GM12878 (cell line): Measurements from ENCODE around the gene SPOCD1. TPM values are rescaled to one million over a fixed set of nuclear protein-coding genes. Genes with fewer than 3 reads are reported as not detected.

Experiments used
- ATAC-seq: fragments of 200-7000 bp; cut with Tn5 transposase; 3 replicates; pipeline ENCODE4 v1.9.1; 2020; ENCODE audit warnings: mild to moderate bottlenecking, moderate library complexity
- BruUV-seq: library from RNA; stranded (reverse); fragments of 400-500 nt; replicated peaks from 2 replicates; lab custom pipeline; 2021; lab: Mats Ljungman, UMichigan
- CTCF ChIA-PET: fragments of 300-600 bp; sonication (Branson Sonifier 250); formaldehyde crosslinking; extraction: SDS; loops from one replicate; lab custom pipeline; 2021; ENCODE audit warnings: inconsistent platforms; lab: Yijun Ruan, JAX
- POLR2A ChIA-PET: fragments of 350-600 bp; formaldehyde crosslinking; extraction: SDS; loops from one replicate; lab custom pipeline; 2021; ENCODE audit warnings: inconsistent platforms; lab: Charles Lee
- RAD21 ChIA-PET: fragments of 300-600 bp; sonication (Branson Sonifier 250); formaldehyde crosslinking; loops from one replicate; lab custom pipeline; 2023; ENCODE audit warnings: antibody characterized with exemption; ENCODE audit not compliant: unreplicated experiment; lab: Charles Lee
- SMC1A ChIA-PET: fragments of 300-600 bp; sonication (Branson Sonifier 250); formaldehyde crosslinking; loops from one replicate; lab custom pipeline; 2023; ENCODE audit not compliant: unreplicated experiment, uncharacterized antibody; lab: Charles Lee
- DNase-seq: peaks from one replicate; pipeline ENCODE4 v3.0.0-alpha.2; 2011; ENCODE audit warnings: low read depth, low spot score
- FAIRE-seq: peaks from 3 replicates; lab custom pipeline; 2011; peaks lifted over from hg19 to GRCh38; lab: Jason Lieb, UNC
- H2AFZ ChIP-seq: 2 replicates; pipeline ENCODE4 v1.6.0; 2011; ENCODE audit warnings: low read depth, low read length, control low read depth; ENCODE audit not compliant: control insufficient read depth
- H3K27ac ChIP-seq: 2 replicates; pipeline ENCODE4 v1.5.1; 2011; ENCODE audit warnings: control low read depth; ENCODE audit not compliant: control insufficient read depth, insufficient read depth
- H3K27me3 ChIP-seq, 2 experiments: replicated peaks in 1 of 2; 2 replicates each; pipeline versions ENCODE4 v1.6.0 to v1.6.1; 2011; ENCODE audit warnings: low read length in 1 of 2; ENCODE audit not compliant: control insufficient read depth in 2 of 2, insufficient read depth in 2 of 2
- H3K36me3 ChIP-seq, 2 experiments: 2 replicates each; pipeline ENCODE4 v1.5.1; 2011; ENCODE audit warnings: low read length in 1 of 2; ENCODE audit not compliant: control insufficient read depth in 2 of 2, insufficient read depth in 2 of 2
- H3K4me1 ChIP-seq: 2 replicates; pipeline ENCODE4 v1.6.1; 2011; ENCODE audit warnings: mild to moderate bottlenecking, low read length, moderate library complexity, mixed read lengths; ENCODE audit not compliant: control insufficient read depth, insufficient read depth
- H3K4me2 ChIP-seq: 2 replicates; pipeline ENCODE4 v1.6.0; 2011; ENCODE audit warnings: control low read depth; ENCODE audit not compliant: control insufficient read depth, insufficient read depth
- H3K4me3 ChIP-seq: fragments of 200-600 bp; sonication (generic); 2 replicates; pipeline ENCODE4 v1.5.1; 2016
- H3K79me2 ChIP-seq: 2 replicates; pipeline ENCODE4 v1.6.0; 2011; ENCODE audit warnings: low read length; ENCODE audit not compliant: control insufficient read depth, insufficient read depth
- H3K9ac ChIP-seq: 2 replicates; pipeline ENCODE4 v1.8.0; 2011; ENCODE audit warnings: low read length, control low read depth, mixed read lengths; ENCODE audit not compliant: control insufficient read depth, insufficient read depth
- H3K9me3 ChIP-seq: replicated peaks from 3 replicates; pipeline ENCODE4 v1.5.1; 2011; ENCODE audit warnings: mild to moderate bottlenecking, low read length; ENCODE audit not compliant: control insufficient read depth, insufficient read depth
- H4K20me1 ChIP-seq: 2 replicates; pipeline ENCODE4 v1.6.0; 2011; ENCODE audit not compliant: control insufficient read depth, insufficient read depth
- CHD1 ChIP-seq: IDR thresholded peaks from 2 replicates; pipeline ENCODE4 v1.6.1; 2012; ENCODE audit warnings: low read depth, low read length, improper control_type of control experiment
- CHD4 ChIP-seq: fragments of 200-600 bp; sonication (generic); IDR thresholded peaks from 2 replicates; pipeline ENCODE4 v1.6.1; 2016; ENCODE audit warnings: mild to moderate bottlenecking
- LARP7 ChIP-seq: fragments of 450-650 bp; IDR thresholded peaks from 2 replicates; pipeline ENCODE4 v1.6.1; 2017; ENCODE audit warnings: mild to moderate bottlenecking
- MYC ChIP-seq: IDR thresholded peaks from 2 replicates; pipeline ENCODE4 v1.6.1; 2011; ENCODE audit warnings: mild to moderate bottlenecking, low read length, moderate library complexity, inconsistent platforms; ENCODE audit not compliant: insufficient read depth, insufficient replicate concordance, insufficient read length, severe bottlenecking
- NFIC ChIP-seq: IDR thresholded peaks from 2 replicates; pipeline ENCODE4 v1.6.1; 2012; ENCODE audit warnings: low read depth, mild to moderate bottlenecking, inconsistent platforms, low read length, moderate library complexity
- SIN3A ChIP-seq: IDR thresholded peaks from 2 replicates; pipeline ENCODE4 v1.6.1; 2012; ENCODE audit warnings: low read depth, low read length, improper control_type of control experiment
- SMAD5 ChIP-seq: IDR thresholded peaks from 2 replicates; pipeline ENCODE4 v1.6.1; 2016; ENCODE audit warnings: antibody characterized with exemption, low read depth
- TAF1 ChIP-seq: IDR thresholded peaks from 2 replicates; pipeline ENCODE4 v1.6.1; 2011; ENCODE audit warnings: mild to moderate bottlenecking, low read depth, low read length, borderline replicate concordance
- USF1 ChIP-seq: IDR thresholded peaks from 2 replicates; pipeline ENCODE4 v1.6.1; 2011; ENCODE audit warnings: borderline replicate concordance, low read depth, mild to moderate bottlenecking, moderate library complexity, mixed read lengths, low read length; ENCODE audit not compliant: insufficient read depth; ENCODE audit errors: extremely low read length
- ZNF24 ChIP-seq: fragments of 450-650 bp; IDR thresholded peaks from 2 replicates; pipeline ENCODE4 v1.6.1; 2017; ENCODE audit warnings: antibody characterized with exemption, mild to moderate bottlenecking
- ZNF274 ChIP-seq: IDR thresholded peaks from one replicate; pipeline ENCODE4 v1.8.0; 2011; ENCODE audit not compliant: insufficient read length, insufficient read depth
- ZNF592 ChIP-seq: fragments of 450-650 bp; IDR thresholded peaks from 2 replicates; pipeline ENCODE4 v1.6.1; 2017; ENCODE audit warnings: mild to moderate bottlenecking, moderate library complexity
- WGBS: methylation state at CpG from one replicate; pipeline ENCODE4 v1.1.6; 2016; ENCODE audit warnings: low lambda C conversion rate; ENCODE audit not compliant: insufficient replicate concordance, insufficient coverage; ENCODE audit errors: missing lambda C conversion rate; 5-methylcytosine and 5-hydroxymethylcytosine counted together
- in situ Hi-C: fragments of 300-500 bp; cut with MboI; formaldehyde crosslinking; loops from 9 replicates; pipeline ENCODE4 v1.14.3; 2018; ENCODE audit warnings: mixed read lengths
- intact Hi-C: fragments of 100-400 bp; cut with micrococcal nuclease; formaldehyde crosslinking; loops from one replicate; pipeline ENCODE4 v1.14.2; 2022; ENCODE audit not compliant: unreplicated experiment
- polyA plus RNA-seq, 11 experiments: library from polyadenylated mRNA; depleted of rRNA in 4 of 11; unstranded in 6 of 11; stranded (reverse) in 5 of 11; fragments of >200 nt; fragmentation: Nextera tagmentation in 4 of 11; fragmentation: Illumina TruSeq in 1 of 11; extraction: Ambion mirVana in 4 of 11; extraction: Trizol in 1 of 11; gene quantifications; 1 replicate in 1 of 11; 2 replicates in 10 of 11; pipeline versions ENCODE4 v1.2.1 to v1.2.3, GENCODE V29; 2011 to 2016; ENCODE audit warnings: inconsistent platforms in 2 of 11, missing spikeins in 2 of 11, low read depth in 1 of 11
- total RNA-seq, 4 experiments: library from RNA; depleted of rRNA in 3 of 4; stranded (reverse); fragments of >200 nt in 3 of 4; fragmentation: Illumina TruSeq in 1 of 4; extraction: Trizol in 1 of 4; gene quantifications; 2 replicates each; pipeline versions ENCODE4 v1.2.1 to v1.2.3, GENCODE V29; 2013 to 2021
- TF ChIP-seq, protein P1 (sequence below): fragments of 450-650 bp; formaldehyde crosslinking; IDR thresholded peaks from 2 replicates; pipeline ENCODE4 v1.5.0; 2022; ENCODE audit warnings: mild to moderate bottlenecking, missing genetic modification characterization
- TF ChIP-seq, protein P2 (sequence below): fragments of 450-650 bp; IDR thresholded peaks from 2 replicates; pipeline ENCODE4 v1.6.1; 2016; ENCODE audit warnings: mild to moderate bottlenecking

The SPOCD1 gene
- total and polyA plus RNA-seq, 10 of the 15 experiments (the other 5 are each of a cell fraction or from before 2014, with no cell fraction given), result 0.02 to 0.65 (median 0.13) TPM; not detected in 4

- no peaks in the 10 kb centered on the region for H4K20me1 ChIP-seq
- WGBS, result 15% methylated on average over 9 of the region's 9 CpGs
- no peak for FAIRE-seq
- DNase-seq, result no peak
- in situ Hi-C loops, result no loop called here
- RAD21 ChIA-PET, result no interaction called here
- SMC1A ChIA-PET, result interaction anchor here (1.0 kb wide), 1 partner anchor 35 kb away, joined by 4 read pairs; no protein-coding TSS in a partner anchor
- H3K9ac ChIP-seq, result no peak overlapping the region
- POLR2A ChIA-PET, result no interaction called here
- no TSS peak for BruUV-seq
- ATAC-seq, result no peak
- no peaks in the 10 kb centered on the region for H3K9me3 ChIP-seq
- H3K4me3 ChIP-seq, result no peak overlapping the region
- H2AFZ ChIP-seq, result no peak overlapping the region
- H3K27me3 ChIP-seq, result peaks cover 0 to 5% of the 10 kb centered on the region in 2 experiments; a peak in 2 of 4 replicates
- no peak overlapping the region for H3K4me2 ChIP-seq
- intact Hi-C loops, result no loop called here
- H3K27ac ChIP-seq, result no peak overlapping the region
- H3K4me1 ChIP-seq, result peaks cover 7% of the 10 kb centered on the region; the same call in 1 of the 2 replicates
- H3K36me3 ChIP-seq, result no peaks in the 10 kb centered on the region
- H3K79me2 ChIP-seq, result no peaks in the 10 kb centered on the region
- CTCF ChIA-PET, result interaction anchor here (1.0 kb wide), 1 partner anchor 19 kb away, joined by 4 read pairs; no protein-coding TSS in a partner anchor
- TF ChIP-seq ZNF274, result no peak
- TF ChIP-seq, protein P1, sequence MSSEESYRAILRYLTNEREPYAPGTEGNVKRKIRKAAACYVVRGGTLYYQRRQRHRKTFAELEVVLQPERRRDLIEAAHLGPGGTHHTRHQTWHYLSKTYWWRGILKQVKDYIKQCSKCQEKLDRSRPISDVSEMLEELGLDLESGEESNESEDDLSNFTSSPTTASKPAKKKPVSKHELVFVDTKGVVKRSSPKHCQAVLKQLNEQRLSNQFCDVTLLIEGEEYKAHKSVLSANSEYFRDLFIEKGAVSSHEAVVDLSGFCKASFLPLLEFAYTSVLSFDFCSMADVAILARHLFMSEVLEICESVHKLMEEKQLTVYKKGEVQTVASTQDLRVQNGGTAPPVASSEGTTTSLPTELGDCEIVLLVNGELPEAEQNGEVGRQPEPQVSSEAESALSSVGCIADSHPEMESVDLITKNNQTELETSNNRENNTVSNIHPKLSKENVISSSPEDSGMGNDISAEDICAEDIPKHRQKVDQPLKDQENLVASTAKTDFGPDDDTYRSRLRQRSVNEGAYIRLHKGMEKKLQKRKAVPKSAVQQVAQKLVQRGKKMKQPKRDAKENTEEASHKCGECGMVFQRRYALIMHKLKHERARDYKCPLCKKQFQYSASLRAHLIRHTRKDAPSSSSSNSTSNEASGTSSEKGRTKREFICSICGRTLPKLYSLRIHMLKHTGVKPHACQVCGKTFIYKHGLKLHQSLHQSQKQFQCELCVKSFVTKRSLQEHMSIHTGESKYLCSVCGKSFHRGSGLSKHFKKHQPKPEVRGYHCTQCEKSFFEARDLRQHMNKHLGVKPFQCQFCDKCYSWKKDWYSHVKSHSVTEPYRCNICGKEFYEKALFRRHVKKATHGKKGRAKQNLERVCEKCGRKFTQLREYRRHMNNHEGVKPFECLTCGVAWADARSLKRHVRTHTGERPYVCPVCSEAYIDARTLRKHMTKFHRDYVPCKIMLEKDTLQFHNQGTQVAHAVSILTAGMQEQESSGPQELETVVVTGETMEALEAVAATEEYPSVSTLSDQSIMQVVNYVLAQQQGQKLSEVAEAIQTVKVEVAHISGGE (CRISPR knock-in tag), result no peak
- no peak for TF ChIP-seq CHD1
- TF ChIP-seq LARP7, result no peak
- no peak for TF ChIP-seq SMAD5
- no peak for TF ChIP-seq SIN3A
- no peak for TF ChIP-seq ZNF592
- TF ChIP-seq, protein P2, sequence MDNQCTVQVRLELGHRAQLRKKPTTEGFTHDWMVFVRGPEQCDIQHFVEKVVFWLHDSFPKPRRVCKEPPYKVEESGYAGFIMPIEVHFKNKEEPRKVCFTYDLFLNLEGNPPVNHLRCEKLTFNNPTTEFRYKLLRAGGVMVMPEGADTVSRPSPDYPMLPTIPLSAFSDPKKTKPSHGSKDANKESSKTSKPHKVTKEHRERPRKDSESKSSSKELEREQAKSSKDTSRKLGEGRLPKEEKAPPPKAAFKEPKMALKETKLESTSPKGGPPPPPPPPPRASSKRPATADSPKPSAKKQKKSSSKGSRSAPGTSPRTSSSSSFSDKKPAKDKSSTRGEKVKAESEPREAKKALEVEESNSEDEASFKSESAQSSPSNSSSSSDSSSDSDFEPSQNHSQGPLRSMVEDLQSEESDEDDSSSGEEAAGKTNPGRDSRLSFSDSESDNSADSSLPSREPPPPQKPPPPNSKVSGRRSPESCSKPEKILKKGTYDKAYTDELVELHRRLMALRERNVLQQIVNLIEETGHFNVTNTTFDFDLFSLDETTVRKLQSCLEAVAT, result no peak
- no peak for TF ChIP-seq TAF1
- TF ChIP-seq CHD4, result no peak
- no peak for TF ChIP-seq USF1
- TF ChIP-seq ZNF24, result no peak
- no peak for TF ChIP-seq NFIC
- no peak for TF ChIP-seq MYC
These were observed 62.0 kb downstream of the SPOCD1 start for GRCh38 chr1:31753707-31754349.
